Urinary bladder (tissue), 4 donors: ENCODE results near the gene ACOXL. TPM values are rescaled to one million over a fixed set of nuclear protein-coding genes. Genes with fewer than 3 reads are reported as not detected.

Experiments
- DNase-seq: peaks from one replicate; pipeline ENCODE4 v3.0.0-alpha.2; 2015; ENCODE audit errors: extremely low spot score
- H3K27ac ChIP-seq: one replicate; pipeline ENCODE4 v1.5.1; 2013; ENCODE audit warnings: low read depth, mild to moderate bottlenecking, moderate library complexity
- H3K36me3 ChIP-seq: one replicate; pipeline ENCODE4 v1.6.1; 2013; ENCODE audit warnings: mild to moderate bottlenecking, moderate library complexity; ENCODE audit not compliant: insufficient read depth
- H3K4me1 ChIP-seq: one replicate; pipeline ENCODE4 v1.6.1; 2013; ENCODE audit warnings: mild to moderate bottlenecking, moderate library complexity; ENCODE audit not compliant: insufficient read depth
- H3K4me3 ChIP-seq: one replicate; pipeline ENCODE4 v1.5.1; 2013; ENCODE audit warnings: low read depth, low read length
- WGBS: extraction: QIAGEN DNeasy Blood & Tissue Kit; methylation state at CpG from one replicate; pipeline ENCODE4 v1.1.7; 2013; 5-methylcytosine and 5-hydroxymethylcytosine counted together
- polyA plus RNA-seq: library from polyadenylated mRNA; stranded (reverse); fragments of 200-250 nt; gene quantifications from one replicate; pipeline ENCODE4 v1.2.3, GENCODE V29; 2013
- total RNA-seq: library from RNA; depleted of rRNA; stranded (reverse); fragments of >200 nt; gene quantifications from one replicate; pipeline ENCODE4 v1.2.3, GENCODE V29; 2014
- donor health status: healthy with polysubstance abuse.
- donor health status: healthy.

Gene ACOXL
- total and polyA plus RNA-seq, 2 donors, result 1.2 to 6.2 TPM

DNA sequence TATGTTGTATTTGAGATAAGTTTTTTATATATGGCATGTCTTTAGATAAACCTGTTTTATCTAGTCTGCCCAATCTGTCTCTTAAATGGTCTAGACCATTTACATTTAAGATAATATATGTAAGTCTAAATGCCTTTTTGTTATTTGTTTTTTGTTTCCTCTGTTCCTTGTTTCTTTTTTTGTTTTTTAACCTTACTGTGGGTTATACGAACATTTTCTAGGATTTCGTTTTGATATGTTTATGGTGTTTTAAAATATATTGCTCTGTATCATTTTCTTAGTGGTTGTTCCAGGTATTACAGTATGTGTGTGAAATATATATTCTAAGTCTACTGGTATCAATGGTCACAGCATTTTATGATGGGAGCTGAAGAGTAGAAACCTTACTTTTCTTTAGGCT lies 401.7 kb downstream of the ACOXL start:
- WGBS, result 95% methylated on average over 2 of the region's 2 CpGs
- Histone ChIP-seq H3K36me3 (no peaks in the 10 kb centered on the region), H3K27ac (no peak overlapping the region), H3K4me1 (no peaks in the 10 kb centered on the region), H3K4me3 (no peak overlapping the region)
- DNase-seq, result no peak

GRCh38 chr2:111135237-111135909 lies 403.0 kb downstream of the ACOXL start:
- 96% methylated on average over 3 of the region's 3 CpGs for whole genome bisulfite sequencing
- Histone ChIP-seq H3K27ac (no peak overlapping the region), H3K36me3 (no peaks in the 10 kb centered on the region), H3K4me1 (no peaks in the 10 kb centered on the region), H3K4me3 (no peak overlapping the region)
- no peak for DNase-seq

DNA sequence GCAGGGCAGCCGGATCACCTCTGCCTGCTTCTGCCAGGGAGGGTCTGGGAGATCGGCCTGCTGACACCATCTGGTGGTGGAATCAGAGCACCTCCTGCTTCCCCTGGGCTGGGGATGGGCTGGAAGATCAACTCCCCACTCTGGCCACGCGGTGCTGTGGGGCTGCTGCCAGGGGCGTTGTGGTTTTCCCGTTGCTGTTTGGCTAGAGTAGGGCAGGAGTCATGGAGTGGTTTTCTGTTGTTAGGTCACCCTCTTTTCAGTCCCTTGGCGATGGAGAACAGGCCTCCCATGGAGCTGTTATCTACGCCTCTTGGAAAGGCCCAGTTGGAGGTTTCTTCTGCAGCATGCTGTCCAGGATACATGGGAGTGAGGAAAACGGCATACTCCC lies 403.5 kb downstream of the ACOXL start:
- 79% methylated on average over 9 of the region's 9 CpGs for WGBS
- H3K4me3 ChIP-seq, result no peak overlapping the region
- H3K27ac ChIP-seq, result no peak overlapping the region
- no peaks in the 10 kb centered on the region for H3K4me1 ChIP-seq
- no peak for DNase-seq
- no peaks in the 10 kb centered on the region for H3K36me3 ChIP-seq

DNA sequence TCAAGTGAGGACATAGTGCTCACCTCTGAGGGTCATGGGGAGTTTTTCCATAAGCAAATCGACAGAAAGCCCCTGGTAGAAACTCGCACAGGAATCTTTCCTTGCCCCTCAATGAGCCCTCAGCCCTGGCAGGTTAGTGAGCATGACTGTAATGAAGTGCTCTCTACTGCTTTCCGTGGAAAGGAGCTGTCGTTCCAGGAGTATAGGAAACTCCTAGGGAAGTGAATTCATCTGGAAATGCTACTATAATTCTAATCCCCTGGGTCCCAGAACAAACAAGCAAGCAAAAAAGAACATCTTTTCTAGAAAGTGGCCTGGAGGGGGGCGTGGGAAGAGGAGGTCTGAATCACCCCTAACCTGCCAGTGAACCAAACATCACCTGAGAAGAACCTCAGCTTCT lies 406.5 kb downstream of the ACOXL start:
- no peak overlapping the region for H3K27ac ChIP-seq
- no peak overlapping the region for H3K4me3 ChIP-seq
- WGBS, result 86% methylated on average over 5 of the region's 5 CpGs
- H3K36me3 ChIP-seq, result no peaks in the 10 kb centered on the region
- no peaks in the 10 kb centered on the region for H3K4me1 ChIP-seq
- DNase-seq, result no peak

DNA sequence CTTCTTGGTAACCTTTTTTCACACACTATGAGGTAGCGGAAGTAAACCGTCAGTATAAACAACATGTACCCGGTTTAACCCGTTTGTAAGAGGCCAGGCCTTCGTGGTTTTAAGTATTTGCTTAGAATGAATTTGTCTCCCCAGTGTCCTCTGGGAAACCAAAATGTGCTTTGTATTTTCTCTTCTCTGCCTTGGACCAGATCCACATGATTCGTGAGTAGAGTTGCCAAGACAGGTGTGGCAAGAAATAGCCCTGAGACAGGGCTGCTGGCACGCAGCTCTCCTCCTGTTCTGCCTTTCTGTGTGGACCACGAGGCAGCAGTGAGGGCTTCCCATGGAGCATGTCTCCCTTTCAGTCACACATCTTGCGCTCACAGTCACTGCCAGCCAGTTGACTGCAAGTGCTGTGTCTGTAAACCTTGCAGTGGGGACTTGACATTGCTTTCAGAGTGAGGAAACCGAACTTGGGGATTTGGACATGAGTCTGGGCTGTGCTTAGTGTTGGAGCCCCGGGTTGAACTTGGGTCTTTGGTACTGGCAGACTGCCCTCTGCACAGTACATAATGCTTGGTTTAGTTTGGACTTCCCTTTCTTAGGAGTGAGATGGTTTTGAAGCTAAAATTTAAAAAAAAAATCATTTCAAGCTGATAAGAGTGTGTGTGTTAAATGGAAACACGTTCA lies 407.4 kb downstream of the ACOXL start:
- Histone ChIP-seq H3K27ac (no peak overlapping the region), H3K4me3 (no peak overlapping the region), H3K4me1 (no peaks in the 10 kb centered on the region), H3K36me3 (no peaks in the 10 kb centered on the region)
- DNase-seq, result no peak
- WGBS, result 77% methylated on average over 12 of the region's 12 CpGs

- Histone ChIP-seq H3K36me3 (no peaks in the 10 kb centered on the region), H3K4me3 (no peak overlapping the region), H3K27ac (no peak overlapping the region), H3K4me1 (no peaks in the 10 kb centered on the region)
- WGBS, result 100% methylated on average over 4 of the region's 4 CpGs
- DNase-seq, result no peak
Observed at GRCh38 chr2:111140815-111141214, 408.4 kb downstream of the ACOXL start.

GRCh38 chr2:111142101-111142500 lies 409.7 kb downstream of the ACOXL start:
- Histone ChIP-seq H3K36me3 (no peaks in the 10 kb centered on the region), H3K4me3 (no peak overlapping the region), H3K27ac (no peak overlapping the region), H3K4me1 (no peaks in the 10 kb centered on the region)
- DNase-seq, result no peak
- 96% methylated on average over 1 of the region's 1 CpG for WGBS

- no peak overlapping the region for H3K27ac ChIP-seq
- H3K4me1 ChIP-seq, result no peaks in the 10 kb centered on the region
- whole genome bisulfite sequencing, result 94% methylated on average over 10 of the region's 10 CpGs
- H3K36me3 ChIP-seq, result no peaks in the 10 kb centered on the region
- DNase-seq, result no peak
- no peak overlapping the region for H3K4me3 ChIP-seq
Observed at GRCh38 chr2:111143107-111143842, 410.9 kb downstream of the ACOXL start.

DNA sequence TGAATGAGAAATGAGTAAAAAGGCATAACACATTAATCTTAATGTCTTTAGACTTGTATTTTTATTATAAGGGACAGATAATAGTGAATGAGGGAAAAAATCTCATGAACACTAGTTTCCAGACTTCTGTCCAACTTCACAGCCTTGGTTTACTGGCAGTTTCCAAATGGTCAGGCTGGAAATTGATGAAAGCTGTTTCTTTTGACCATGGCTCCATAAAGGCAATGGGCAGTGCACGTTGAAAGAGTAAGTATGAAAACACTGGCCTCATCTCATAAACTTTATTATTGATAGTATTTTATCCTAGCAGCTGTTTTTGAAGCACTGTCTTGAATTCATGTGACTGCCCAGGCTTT lies 411.4 kb downstream of the ACOXL start:
- Histone ChIP-seq H3K4me3 (no peak overlapping the region), H3K36me3 (no peaks in the 10 kb centered on the region), H3K27ac (no peak overlapping the region), H3K4me1 (no peaks in the 10 kb centered on the region)
- no peak for DNase-seq
- 51% methylated on average over 1 of the region's 1 CpG for WGBS

GRCh38 chr2:111145103-111145760 lies 412.9 kb downstream of the ACOXL start:
- WGBS, result 86% methylated on average over 7 of the region's 7 CpGs
- Histone ChIP-seq H3K4me3 (no peak overlapping the region), H3K4me1 (no peaks in the 10 kb centered on the region), H3K36me3 (no peaks in the 10 kb centered on the region), H3K27ac (no peak overlapping the region)
- DNase-seq, result no peak

DNA sequence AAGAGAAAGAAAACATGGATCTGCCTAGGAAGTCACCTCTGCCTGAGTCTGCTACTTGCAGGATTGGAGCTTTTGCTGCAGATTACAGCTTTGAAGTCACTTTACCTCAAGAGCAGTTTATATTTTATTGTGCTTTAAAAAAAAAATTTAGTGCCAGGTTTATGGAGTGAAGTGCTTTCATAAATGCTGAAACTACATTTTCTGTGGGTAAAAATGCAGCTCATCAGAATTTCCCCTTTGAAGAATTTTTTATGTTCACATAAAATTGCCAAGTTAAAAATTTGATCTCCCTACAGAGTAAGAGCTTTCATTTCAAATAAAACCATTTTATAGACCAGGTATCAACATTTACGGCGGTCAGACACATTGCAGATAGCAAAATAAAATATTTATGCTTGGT lies 413.6 kb downstream of the ACOXL start:
- Histone ChIP-seq H3K36me3 (no peaks in the 10 kb centered on the region), H3K27ac (no peak overlapping the region), H3K4me3 (no peak overlapping the region), H3K4me1 (no peaks in the 10 kb centered on the region)
- no peak for DNase-seq
- 96% methylated on average over 2 of the region's 2 CpGs for WGBS

GRCh38 chr2:111148225-111148873 lies 416.0 kb downstream of the ACOXL start:
- WGBS, result 86% methylated on average over 3 of the region's 3 CpGs
- Histone ChIP-seq H3K4me1 (no peaks in the 10 kb centered on the region), H3K36me3 (no peaks in the 10 kb centered on the region), H3K4me3 (no peak overlapping the region), H3K27ac (no peak overlapping the region)
- DNase-seq, result no peak

DNA sequence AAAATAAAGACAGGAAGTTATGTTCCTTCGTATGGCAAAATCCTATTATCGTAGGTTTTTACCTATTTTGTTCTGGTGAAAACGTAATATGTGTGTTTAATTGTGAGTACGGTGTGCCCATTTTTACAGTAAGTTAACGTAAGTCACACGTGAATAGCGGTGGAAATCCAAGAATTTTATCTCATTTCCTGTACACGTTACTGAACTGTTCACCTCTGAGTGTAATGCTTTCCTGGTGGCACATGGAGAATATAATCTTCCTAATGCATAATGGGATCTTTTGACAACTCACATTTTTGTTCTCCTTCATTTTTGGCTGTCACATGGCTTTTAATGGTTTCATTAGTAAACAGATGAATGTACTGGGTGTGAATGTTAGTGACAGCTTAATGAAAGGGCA lies 416.6 kb downstream of the ACOXL start:
- H3K36me3 ChIP-seq, result no peaks in the 10 kb centered on the region
- no peaks in the 10 kb centered on the region for H3K4me1 ChIP-seq
- no peak overlapping the region for H3K4me3 ChIP-seq
- 79% methylated on average over 8 of the region's 8 CpGs for WGBS
- no peak overlapping the region for H3K27ac ChIP-seq
- no peak for DNase-seq
